WTC11 (cell line): Measurements from ENCODE around the gene NXN. TPM values are rescaled to one million over a fixed set of nuclear protein-coding genes. Genes with fewer than 3 reads are reported as not detected.

ENCODE experiments used
- ATAC-seq: fragments of 200-7000 bp; cut with Tn5 transposase; 2 replicates; pipeline ENCODE4 v1.10.0; 2021; ENCODE audit warnings: mild to moderate bottlenecking, moderate library complexity
- CTCF ChIA-PET: fragments of 300-600 bp; sonication (Branson Sonifier 250); formaldehyde crosslinking; loops from one replicate; lab custom pipeline; 2021; ENCODE audit warnings: antibody characterized with exemption; lab: Charles Lee
- POLR2A ChIA-PET: fragments of 350-600 bp; sonication (Branson Sonifier 250); formaldehyde crosslinking; loops from one replicate; lab custom pipeline; 2021; ENCODE audit warnings: antibody characterized with exemption; lab: Charles Lee
- DNase-seq: peaks from one replicate; pipeline ENCODE4 v3.0.0; 2021; ENCODE audit warnings: low spot score
- H3K27ac Mint-ChIP-seq: 2 replicates; pipeline ENCODE4 v1.8.0; 2021; ENCODE audit warnings: mixed read lengths
- H3K27me3 Mint-ChIP-seq: 2 replicates; pipeline ENCODE4 v1.8.0; 2021; ENCODE audit warnings: low read depth, mild to moderate bottlenecking, moderate library complexity, mixed read lengths
- H3K36me3 Mint-ChIP-seq: 2 replicates; pipeline ENCODE4 v1.8.0; 2021; ENCODE audit warnings: mixed read lengths
- H3K4me1 Mint-ChIP-seq: 2 replicates; pipeline ENCODE4 v1.8.0; 2022; ENCODE audit warnings: mixed read lengths
- H3K4me3 Mint-ChIP-seq: 2 replicates; pipeline ENCODE4 v1.8.0; 2021; ENCODE audit warnings: mild to moderate bottlenecking, moderate library complexity, mixed read lengths
- H3K9me3 Mint-ChIP-seq: 2 replicates; pipeline ENCODE4 v1.8.0; 2021; ENCODE audit warnings: mixed read lengths
- AFF4 ChIP-seq: sonication (generic); formaldehyde crosslinking; IDR thresholded peaks from 2 replicates; pipeline ENCODE4 v1.8.1; 2023; ENCODE audit warnings: mild to moderate bottlenecking, missing genetic modification reagents, borderline replicate concordance
- CREB1 ChIP-seq: sonication (generic); formaldehyde crosslinking; IDR thresholded peaks from 2 replicates; pipeline ENCODE4 v1.8.0; 2023; ENCODE audit warnings: mild to moderate bottlenecking, missing genetic modification reagents
- CTCF ChIP-seq: fragments of 200-600 bp; IDR thresholded peaks from 2 replicates; pipeline ENCODE4 v1.8.0; 2022; ENCODE audit warnings: antibody characterized with exemption
- GTF2I ChIP-seq: fragments of 250-450 bp; sonication (Bioruptor Pico); conservative IDR thresholded peaks from 2 replicates; pipeline ENCODE4 v1.4.0; 2021; ENCODE audit warnings: mild to moderate bottlenecking
- HMGXB4 ChIP-seq: sonication (generic); formaldehyde crosslinking; IDR thresholded peaks from 2 replicates; pipeline ENCODE4 v1.8.1; 2023; ENCODE audit warnings: mild to moderate bottlenecking, moderate library complexity, missing genetic modification reagents
- IRF2 ChIP-seq: sonication (generic); formaldehyde crosslinking; IDR thresholded peaks from 2 replicates; pipeline ENCODE4 v1.8.0; 2022; ENCODE audit warnings: low read depth, missing genetic modification reagents, borderline replicate concordance
- MLX ChIP-seq: sonication (generic); formaldehyde crosslinking; IDR thresholded peaks from 2 replicates; pipeline ENCODE4 v1.8.1; 2023; ENCODE audit warnings: mild to moderate bottlenecking, missing genetic modification reagents, moderate library complexity
- RELA ChIP-seq: sonication (generic); formaldehyde crosslinking; IDR thresholded peaks from 2 replicates; pipeline ENCODE4 v1.8.1; 2022; ENCODE audit warnings: missing genetic modification reagents, mild to moderate bottlenecking, borderline replicate concordance
- RORB ChIP-seq: fragments of 250-450 bp; sonication (Bioruptor Pico); IDR thresholded peaks from 2 replicates; pipeline ENCODE4 v1.9.0; 2021; ENCODE audit warnings: mild to moderate bottlenecking
- USF1 ChIP-seq: sonication (generic); formaldehyde crosslinking; IDR thresholded peaks from 2 replicates; pipeline ENCODE4 v1.8.0; 2022; ENCODE audit warnings: mild to moderate bottlenecking, missing genetic modification reagents
- ZNF219 ChIP-seq: sonication (generic); formaldehyde crosslinking; IDR thresholded peaks from 2 replicates; pipeline ENCODE4 v1.8.0; 2023; ENCODE audit warnings: missing genetic modification reagents, mild to moderate bottlenecking, borderline replicate concordance
- ZNF423 ChIP-seq: fragments of 250-450 bp; sonication (Bioruptor Pico); IDR thresholded peaks from 2 replicates; pipeline ENCODE4 v2.1.2; 2022; ENCODE audit warnings: mild to moderate bottlenecking, moderate library complexity
- total RNA-seq: library from RNA; stranded (reverse); gene quantifications from 3 replicates; pipeline ENCODE4 v1.2.3, GENCODE V29; 2021
- TF ChIP-seq, protein P1 (sequence below): sonication (generic); formaldehyde crosslinking; IDR thresholded peaks from 2 replicates; pipeline ENCODE4 v1.8.1; 2022; ENCODE audit warnings: missing genetic modification reagents, borderline replicate concordance
- TF ChIP-seq, protein P2 (sequence below): sonication (generic); formaldehyde crosslinking; IDR thresholded peaks from 2 replicates; pipeline ENCODE4 v1.8.1; 2022; ENCODE audit warnings: low read depth, missing genetic modification reagents, borderline replicate concordance
- TF ChIP-seq, protein P3 (sequence below): sonication (generic); formaldehyde crosslinking; IDR thresholded peaks from 2 replicates; pipeline ENCODE4 v1.8.1; 2023; ENCODE audit warnings: mild to moderate bottlenecking, missing genetic modification reagents
- TF ChIP-seq, protein P4 (sequence below): fragments of 250-450 bp; sonication (Bioruptor Pico); IDR thresholded peaks from 2 replicates; pipeline ENCODE4 v1.9.0; 2021; ENCODE audit warnings: mild to moderate bottlenecking

Gene NXN
- total RNA-seq, 1 experiment from 2014 or later, result 96.8 TPM

DNA sequence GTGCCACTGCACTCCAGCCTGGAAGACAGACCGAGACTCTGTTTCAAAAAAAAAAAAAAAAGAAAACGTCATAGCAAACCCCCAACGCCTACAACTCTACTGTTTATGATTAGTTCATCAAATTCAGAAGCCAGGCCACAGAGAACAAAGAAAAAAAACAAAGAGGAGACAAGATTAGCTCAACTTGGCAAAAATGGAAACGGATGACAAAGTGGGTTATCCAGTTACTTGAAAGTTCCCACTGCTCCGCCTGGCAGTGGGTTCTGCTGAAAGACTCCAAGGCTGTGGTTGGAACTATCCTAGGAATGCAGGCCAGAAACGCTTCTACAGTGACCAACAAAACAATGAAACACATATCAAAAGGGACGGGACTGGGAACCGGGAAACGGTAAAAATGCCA is 144.3 kb downstream of the NXN start:
- peak overlapping the region; percentile 95 for H3K27ac Mint-ChIP-seq
- peaks cover 3% of the 10 kb centered on the region; the same call in 1 of the 2 replicates for H3K9me3 Mint-ChIP-seq
- peak; percentile 86 for ATAC-seq
- CTCF ChIA-PET, result interaction anchor here (2.5 kb wide), 1 partner anchor 44 kb away, joined by 8 read pairs; no protein-coding TSS in a partner anchor
- TF ChIP-seq, protein P1, sequence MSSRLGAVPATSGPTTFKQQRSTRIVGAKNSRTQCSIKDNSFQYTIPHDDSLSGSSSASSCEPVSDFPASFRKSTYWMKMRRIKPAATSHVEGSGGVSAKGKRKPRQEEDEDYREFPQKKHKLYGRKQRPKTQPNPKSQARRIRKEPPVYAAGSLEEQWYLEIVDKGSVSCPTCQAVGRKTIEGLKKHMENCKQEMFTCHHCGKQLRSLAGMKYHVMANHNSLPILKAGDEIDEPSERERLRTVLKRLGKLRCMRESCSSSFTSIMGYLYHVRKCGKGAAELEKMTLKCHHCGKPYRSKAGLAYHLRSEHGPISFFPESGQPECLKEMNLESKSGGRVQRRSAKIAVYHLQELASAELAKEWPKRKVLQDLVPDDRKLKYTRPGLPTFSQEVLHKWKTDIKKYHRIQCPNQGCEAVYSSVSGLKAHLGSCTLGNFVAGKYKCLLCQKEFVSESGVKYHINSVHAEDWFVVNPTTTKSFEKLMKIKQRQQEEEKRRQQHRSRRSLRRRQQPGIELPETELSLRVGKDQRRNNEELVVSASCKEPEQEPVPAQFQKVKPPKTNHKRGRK, result no peak
- TF ChIP-seq ZNF423 (no peak), IRF2 (CRISPR knock-in tag) (no peak), MLX (CRISPR knock-in tag) (no peak), GTF2I (no peak), HMGXB4 (no peak), CTCF (no peak), USF1 (CRISPR knock-in tag) (no peak), RORB (CRISPR knock-in tag) (no peak), RELA (CRISPR knock-in tag) (no peak)
- TF ChIP-seq, protein P2, sequence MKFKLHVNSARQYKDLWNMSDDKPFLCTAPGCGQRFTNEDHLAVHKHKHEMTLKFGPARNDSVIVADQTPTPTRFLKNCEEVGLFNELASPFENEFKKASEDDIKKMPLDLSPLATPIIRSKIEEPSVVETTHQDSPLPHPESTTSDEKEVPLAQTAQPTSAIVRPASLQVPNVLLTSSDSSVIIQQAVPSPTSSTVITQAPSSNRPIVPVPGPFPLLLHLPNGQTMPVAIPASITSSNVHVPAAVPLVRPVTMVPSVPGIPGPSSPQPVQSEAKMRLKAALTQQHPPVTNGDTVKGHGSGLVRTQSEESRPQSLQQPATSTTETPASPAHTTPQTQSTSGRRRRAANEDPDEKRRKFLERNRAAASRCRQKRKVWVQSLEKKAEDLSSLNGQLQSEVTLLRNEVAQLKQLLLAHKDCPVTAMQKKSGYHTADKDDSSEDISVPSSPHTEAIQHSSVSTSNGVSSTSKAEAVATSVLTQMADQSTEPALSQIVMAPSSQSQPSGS (CRISPR knock-in tag), result no peak
- TF ChIP-seq, protein P3, sequence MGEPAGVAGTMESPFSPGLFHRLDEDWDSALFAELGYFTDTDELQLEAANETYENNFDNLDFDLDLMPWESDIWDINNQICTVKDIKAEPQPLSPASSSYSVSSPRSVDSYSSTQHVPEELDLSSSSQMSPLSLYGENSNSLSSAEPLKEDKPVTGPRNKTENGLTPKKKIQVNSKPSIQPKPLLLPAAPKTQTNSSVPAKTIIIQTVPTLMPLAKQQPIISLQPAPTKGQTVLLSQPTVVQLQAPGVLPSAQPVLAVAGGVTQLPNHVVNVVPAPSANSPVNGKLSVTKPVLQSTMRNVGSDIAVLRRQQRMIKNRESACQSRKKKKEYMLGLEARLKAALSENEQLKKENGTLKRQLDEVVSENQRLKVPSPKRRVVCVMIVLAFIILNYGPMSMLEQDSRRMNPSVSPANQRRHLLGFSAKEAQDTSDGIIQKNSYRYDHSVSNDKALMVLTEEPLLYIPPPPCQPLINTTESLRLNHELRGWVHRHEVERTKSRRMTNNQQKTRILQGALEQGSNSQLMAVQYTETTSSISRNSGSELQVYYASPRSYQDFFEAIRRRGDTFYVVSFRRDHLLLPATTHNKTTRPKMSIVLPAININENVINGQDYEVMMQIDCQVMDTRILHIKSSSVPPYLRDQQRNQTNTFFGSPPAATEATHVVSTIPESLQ, result no peak
- TF ChIP-seq, protein P4, sequence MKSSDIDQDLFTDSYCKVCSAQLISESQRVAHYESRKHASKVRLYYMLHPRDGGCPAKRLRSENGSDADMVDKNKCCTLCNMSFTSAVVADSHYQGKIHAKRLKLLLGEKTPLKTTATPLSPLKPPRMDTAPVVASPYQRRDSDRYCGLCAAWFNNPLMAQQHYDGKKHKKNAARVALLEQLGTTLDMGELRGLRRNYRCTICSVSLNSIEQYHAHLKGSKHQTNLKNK (CRISPR knock-in tag), result no peak
- H3K36me3 Mint-ChIP-seq, result no peaks in the 10 kb centered on the region
- no peak overlapping the region for H3K4me3 Mint-ChIP-seq
- H3K27me3 Mint-ChIP-seq, result no peaks in the 10 kb centered on the region
- peaks cover 17% of the 10 kb centered on the region for H3K4me1 Mint-ChIP-seq
- POLR2A ChIA-PET, result interaction anchor here (0.7 kb wide), 1 partner anchor 346 kb away, joined by 3 read pairs; no protein-coding TSS in a partner anchor
- no peak for DNase-seq

- Mint-ChIP-seq H3K36me3 (peaks cover 3% of the 10 kb centered on the region; the same call in 1 of the 2 replicates), H3K9me3 (peaks cover 10% of the 10 kb centered on the region; the same call in 1 of the 2 replicates)
- TF ChIP-seq CREB1 (no peak), AFF4 (CRISPR knock-in tag) (no peak), ZNF219 (CRISPR knock-in tag) (no peak)
- TF ChIP-seq, all 79 proteins: peak for 0
- CTCF ChIA-PET, result interaction anchor here (1.0 to 1.3 kb wide), 2 partner anchors 82 to 163 kb away, joined by 3 to 4 read pairs; partner anchors contain the start of gene TIMM22
- Mint-ChIP-seq H3K4me3 (no peak overlapping the region), H3K4me1 (peaks cover 17% of the 10 kb centered on the region), H3K27ac (peak overlapping the region; percentile 60), H3K27me3 (no peaks in the 10 kb centered on the region)
- POLR2A ChIA-PET, result interaction anchor here (1.2 kb wide), 1 partner anchor 146 kb away, joined by 3 read pairs; the partner anchor contains the start of gene NXN
- ATAC-seq, result no peak
- DNase-seq, result no peak
These were observed 145.4 kb downstream of the NXN start for GRCh38 chr17:834136-834535.
